Activated CD4-positive, CD25-positive, alpha-beta regulatory T cell (primary cell): ENCODE results near the gene TEK.
"Not testable (repeated sequence)": the region's sequence is repeated elsewhere in the genome, so short reads cannot be mapped to it uniquely, and the experiment has no call there.

Experiments
- DNase-seq, 4 experiments: peaks; one replicate each; lab custom pipeline; 2025; lab: John Stamatoyannopoulos, UW

The TEK gene

DNA sequence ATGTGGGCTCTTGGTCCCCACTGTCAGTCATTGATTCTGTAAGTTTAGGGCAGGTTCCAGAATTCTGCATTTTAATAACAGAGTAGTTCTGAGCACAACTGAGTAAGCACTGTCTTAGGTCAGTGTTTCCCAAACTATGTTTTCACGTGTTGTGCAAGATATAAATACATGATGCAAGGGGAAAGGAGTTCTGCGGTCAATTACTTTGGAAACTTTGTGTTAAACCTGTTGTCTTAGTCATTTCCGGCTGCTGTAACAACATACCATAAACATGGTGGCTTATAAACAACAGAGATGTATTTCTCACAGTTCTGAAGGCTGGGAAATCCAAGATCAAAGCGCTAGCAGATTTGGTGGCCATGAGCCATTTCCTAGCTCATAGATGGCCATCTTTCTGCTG, 118.2 kb downstream of the TEK start:
- no peak for DNase-seq

DNA sequence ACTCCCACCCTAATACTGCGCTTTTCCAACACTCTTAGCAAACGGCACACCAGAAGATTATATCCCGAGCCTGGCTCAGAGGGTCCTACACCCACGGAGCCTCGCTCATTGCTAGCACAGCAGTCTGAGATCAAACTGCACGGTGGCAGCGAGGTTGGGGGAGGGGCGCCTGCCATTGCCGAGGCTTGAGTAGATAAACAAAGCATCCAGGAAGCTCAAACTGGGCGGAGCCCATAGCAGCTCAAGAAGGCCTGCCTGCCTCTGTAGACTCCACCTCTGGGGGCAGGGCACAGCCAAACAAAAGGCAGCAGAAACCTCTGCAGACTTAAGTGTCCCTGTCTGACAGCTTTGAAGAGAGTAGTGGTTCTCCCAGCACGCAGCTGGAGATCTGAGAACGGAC, 130.6 kb downstream of the TEK start:
- DNase-seq, result not testable (repeated sequence)

DNA sequence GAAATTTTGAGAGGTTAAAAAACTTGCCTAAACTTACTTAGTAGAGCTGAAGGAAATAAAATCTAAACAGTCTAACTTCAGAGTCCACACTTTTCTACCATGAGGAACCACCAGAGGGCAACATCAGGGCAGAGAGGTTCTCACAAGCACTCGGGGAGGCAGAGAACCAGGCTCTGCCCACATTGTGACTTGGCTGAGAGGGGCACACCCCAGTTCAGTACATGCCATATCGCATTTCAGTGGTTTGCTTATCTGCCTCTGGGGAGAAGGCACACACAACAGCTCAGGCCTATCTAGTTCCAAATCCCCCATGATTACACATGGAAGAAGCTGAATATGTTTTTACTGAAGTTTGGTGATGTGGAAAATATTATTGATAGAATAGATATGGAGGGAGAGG, 138.7 kb downstream of the TEK start:
- no peak for DNase-seq

DNA sequence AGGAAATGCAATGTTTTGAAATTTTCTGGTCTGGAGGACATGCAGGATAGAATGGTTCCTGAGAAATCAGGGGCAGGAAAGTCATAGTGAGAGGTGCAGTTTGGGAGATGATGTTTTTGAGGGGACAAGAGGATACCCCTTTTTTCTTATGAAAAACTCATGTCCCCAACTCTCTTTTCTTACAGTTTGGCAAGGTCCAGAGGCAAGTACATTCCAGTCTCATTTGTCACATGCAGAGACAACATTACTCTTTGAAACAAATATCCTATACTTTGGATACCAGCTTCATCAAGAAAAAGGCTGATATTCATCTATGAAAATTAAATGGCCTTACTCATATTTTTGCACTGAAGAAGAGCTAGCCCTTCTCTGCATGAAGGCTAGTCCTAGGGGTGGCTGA, 139.7 kb downstream of the TEK start:
- no peak for DNase-seq

DNA sequence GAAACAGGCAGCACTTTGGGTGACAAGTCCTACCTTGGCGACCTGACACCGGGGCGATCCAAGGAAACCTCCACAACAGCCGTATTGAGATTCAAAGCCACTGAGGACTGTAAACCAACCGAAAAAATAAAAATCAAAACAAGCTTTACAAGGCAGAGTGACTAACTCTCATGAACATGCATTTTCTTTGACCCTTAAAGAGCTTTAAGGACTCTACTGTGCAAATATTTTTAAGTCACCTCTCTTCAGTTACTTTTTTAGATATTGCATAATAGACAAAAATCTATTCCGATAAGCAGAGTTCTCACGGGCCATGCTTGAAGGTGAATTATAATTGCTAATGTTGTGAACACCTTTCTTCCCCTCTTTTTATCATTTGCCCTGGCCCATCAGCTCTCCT, 149.6 kb downstream of the TEK start:
- DNase-seq, result no peak

DNA sequence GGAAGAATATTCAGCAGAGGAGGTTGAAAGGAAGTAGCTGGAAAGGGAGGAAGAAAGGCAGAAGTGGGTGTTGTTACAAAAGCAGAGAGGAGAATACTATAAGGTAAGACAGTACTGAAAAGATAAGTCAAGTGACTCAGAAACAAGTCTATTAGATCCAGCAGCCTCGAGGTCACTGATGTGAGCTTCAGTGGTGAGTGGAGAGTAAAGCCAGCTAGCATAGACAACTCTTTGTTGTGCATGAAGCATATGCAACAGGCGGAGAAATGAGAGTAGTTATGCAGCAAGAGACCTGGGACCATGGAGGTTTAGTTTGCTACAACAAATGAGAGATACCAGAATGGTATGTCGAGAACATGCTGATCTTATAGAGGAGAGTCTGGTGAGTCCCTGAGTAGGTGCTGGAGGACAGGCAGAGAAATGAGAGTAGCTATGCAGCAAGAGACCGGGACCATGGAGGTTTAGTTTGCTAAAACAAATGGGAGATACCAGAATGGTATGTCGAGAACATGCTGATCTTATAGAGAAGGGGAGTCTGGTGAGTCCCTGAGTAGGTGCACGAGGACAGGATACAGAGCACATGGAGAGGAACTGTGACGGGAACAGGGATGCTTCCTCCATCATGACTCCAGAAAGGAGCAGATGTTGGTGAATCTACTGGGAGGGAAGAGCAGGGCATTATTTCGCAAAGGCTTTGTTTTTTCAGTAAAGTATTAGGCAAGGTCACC, 151.9 kb downstream of the TEK start:
- no peak for DNase-seq

DNA sequence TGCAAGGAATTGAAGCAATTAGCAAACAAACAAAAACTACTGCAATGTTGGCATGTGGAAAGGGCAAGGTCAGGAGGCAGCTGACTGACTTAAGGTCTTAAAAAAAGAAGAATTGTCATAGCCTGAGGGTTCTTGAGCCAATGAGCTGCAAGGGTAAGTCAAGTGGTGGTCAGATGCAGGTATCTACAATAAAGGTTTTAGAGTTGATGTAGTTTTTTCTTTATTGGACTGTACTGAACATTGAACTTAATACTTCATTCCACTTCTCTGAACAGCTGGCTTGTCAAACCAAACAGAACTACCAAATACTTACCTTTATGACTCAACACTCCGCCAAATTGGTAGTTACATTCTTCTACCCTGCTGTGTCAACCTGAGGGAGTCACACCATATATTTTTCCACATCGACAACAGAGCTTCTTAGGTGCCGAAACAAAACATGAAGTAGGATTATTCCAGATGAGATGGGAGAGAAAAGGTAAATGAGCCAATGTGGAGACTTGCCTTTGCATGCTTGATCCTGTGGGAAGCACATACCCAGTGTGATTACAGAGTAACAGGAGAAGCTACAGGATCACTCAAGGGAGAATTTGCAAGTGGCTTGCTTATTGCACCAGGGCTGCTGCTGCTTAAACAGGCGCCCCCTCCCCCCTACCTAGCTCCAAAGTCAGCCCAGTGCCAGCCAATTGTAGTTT, 152.6 kb downstream of the TEK start:
- no peak for DNase-seq

DNA sequence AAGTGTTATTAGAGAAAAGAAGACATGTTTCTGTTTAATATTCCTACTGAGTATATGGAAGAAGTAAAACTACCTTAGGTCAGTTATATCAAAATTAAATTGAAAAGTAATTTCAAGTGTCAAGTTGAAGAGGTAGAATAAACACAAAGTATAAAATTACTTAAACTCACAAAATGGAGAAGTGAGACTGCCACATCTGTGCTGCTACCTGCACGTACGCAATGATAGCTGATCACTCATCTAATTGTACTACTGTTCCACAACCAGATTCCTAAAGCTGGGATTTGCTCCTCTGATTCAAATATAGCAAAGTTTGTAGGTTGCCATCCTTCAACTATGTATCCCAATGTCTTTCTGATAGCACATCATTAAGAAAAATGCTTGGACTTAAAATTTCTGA, 163.1 kb downstream of the TEK start:
- no peak for DNase-seq

DNA sequence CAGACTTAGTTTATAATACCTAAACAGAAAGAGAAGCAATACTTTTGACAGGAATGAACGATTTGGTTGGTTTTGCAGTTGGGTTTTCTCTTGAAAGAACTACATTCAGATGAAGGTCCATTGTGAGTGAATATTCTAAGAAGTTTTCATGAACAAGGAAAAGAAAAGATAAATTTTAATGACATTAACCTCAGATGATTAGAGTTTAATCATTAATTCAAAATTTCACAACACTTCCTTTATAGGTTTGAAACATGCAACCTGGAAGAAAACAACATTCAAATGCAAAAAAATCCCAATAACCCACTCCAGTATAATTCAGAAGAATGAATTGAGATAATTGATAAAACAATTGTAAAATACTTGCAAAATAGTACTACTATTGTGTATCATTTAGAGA, 164.2 kb downstream of the TEK start:
- DNase-seq, result no peak

DNA sequence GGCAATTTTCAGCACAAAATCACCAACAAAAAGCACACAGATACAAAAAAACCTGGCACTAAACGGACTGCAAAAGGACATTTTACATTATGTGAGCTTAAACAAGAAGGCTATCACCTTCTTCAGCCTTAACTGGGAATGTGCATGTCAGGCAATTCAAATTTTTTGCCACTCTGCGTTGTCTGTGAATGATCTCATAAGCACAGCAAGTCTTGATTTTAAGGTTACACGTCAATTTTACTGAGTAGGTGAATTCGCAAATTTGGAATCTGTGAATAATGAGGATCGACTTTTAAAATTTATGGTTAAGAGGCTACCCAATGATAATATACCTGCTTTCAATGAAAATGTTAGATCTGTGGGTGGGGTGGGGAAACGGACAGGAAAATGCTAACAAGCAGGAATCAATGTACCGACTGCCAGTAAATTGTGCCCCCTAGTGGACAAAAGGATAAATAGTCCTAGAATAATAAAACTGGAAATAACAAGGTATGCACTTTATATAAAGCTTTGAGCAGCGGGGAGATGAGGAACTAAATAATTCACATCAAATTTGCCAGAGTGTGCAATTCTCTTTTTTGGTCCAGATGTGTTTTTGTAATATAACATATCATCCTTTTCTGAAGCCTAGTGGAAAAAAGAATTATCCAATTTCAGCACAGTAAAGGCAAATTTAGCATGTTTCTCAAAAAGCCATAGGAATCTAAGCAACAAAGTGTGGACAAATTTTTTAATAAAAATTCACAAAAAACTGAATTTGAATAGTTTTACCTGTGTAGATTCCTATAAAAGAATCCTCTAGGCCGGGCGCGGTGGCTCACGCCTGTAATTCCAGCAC, 167.4 kb downstream of the TEK start:
- DNase-seq, result no peak

DNA sequence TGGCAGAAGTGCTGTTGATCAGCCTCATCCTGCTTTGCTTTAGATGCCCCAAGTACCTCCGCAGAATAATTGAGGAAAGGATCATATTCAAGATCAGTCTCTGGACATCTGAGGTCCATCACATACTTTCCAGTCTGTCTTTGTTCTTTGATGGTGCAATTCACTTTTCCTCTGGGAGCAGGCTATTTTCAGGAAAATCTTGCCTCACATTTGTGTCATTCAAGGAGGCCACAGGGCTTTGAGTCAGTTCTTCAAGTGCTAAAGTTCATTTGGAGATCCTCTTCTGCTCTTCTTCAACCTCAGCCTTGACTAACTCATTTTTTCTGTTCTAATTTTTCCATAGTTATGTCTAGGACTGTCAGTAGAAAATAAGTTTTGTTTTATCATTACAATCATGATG, 169.3 kb downstream of the TEK start:
- DNase-seq, result no peak

DNA sequence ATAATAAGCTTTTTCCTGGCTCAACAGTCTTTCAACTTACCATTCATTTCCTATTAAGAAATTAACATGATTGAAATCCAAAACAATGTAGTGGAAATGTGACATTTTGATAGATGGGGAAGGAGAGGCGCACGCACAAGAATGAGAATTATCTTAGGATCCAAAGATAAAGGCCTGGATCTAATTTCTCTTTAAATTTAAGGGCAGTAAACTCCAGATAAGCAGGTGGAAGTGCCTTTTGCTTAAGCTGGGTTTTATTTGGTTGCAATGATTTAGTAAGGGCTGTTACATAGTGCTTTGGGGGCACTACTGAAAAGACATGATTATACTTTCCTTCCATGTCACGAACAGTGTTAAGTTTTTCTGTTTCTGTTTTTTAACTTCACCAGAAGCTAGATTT, 170.6 kb downstream of the TEK start:
- DNase-seq, result no peak
